ENCODE data around the gene GLI3.

GRCh38 chr7:42046483-42046882 is 190.5 kb downstream of the GLI3 start:
- TF ChIP-seq, protein P1, sequence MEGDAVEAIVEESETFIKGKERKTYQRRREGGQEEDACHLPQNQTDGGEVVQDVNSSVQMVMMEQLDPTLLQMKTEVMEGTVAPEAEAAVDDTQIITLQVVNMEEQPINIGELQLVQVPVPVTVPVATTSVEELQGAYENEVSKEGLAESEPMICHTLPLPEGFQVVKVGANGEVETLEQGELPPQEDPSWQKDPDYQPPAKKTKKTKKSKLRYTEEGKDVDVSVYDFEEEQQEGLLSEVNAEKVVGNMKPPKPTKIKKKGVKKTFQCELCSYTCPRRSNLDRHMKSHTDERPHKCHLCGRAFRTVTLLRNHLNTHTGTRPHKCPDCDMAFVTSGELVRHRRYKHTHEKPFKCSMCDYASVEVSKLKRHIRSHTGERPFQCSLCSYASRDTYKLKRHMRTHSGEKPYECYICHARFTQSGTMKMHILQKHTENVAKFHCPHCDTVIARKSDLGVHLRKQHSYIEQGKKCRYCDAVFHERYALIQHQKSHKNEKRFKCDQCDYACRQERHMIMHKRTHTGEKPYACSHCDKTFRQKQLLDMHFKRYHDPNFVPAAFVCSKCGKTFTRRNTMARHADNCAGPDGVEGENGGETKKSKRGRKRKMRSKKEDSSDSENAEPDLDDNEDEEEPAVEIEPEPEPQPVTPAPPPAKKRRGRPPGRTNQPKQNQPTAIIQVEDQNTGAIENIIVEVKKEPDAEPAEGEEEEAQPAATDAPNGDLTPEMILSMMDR (IDR thresholded peaks at IDR 0.05; ENCODE audit: insufficient read depth, low read depth, low read length), result no peak
- TF ChIP-seq EZH2 (IDR thresholded peaks at IDR 0.05; ENCODE audit: insufficient read depth, low read length), result no peak
